HL-60 (cell line): ENCODE measurements around the gene CDH5.
"Not testable (repeated sequence)": the region's sequence is repeated elsewhere in the genome, so short reads cannot be mapped to it uniquely, and the experiment has no call there.

ENCODE experiments used
- DNase-seq, 2 experiments: peaks; one replicate each; pipeline ENCODE4 v3.0.0-alpha.2; 2010 to 2020; ENCODE audit warnings: low read depth in 1 of 2, low spot score in 1 of 2
- H3K27ac ChIP-seq: fragments of 250-450 bp; sonication (Bioruptor Pico); replicated peaks from 2 replicates; pipeline ENCODE4 v1.5.1; 2020; ENCODE audit warnings: mild to moderate bottlenecking, moderate library complexity
- H3K27me3 ChIP-seq: fragments of 250-450 bp; sonication (Bioruptor Pico); 2 replicates; pipeline ENCODE4 v1.5.1; 2021; ENCODE audit warnings: mild to moderate bottlenecking, moderate library complexity; ENCODE audit not compliant: insufficient read depth, poor library complexity, severe bottlenecking
- H3K4me3 ChIP-seq: replicated peaks from 2 replicates; pipeline ENCODE4 v1.5.1; 2011; ENCODE audit warnings: mild to moderate bottlenecking, control low read depth, low read length; ENCODE audit not compliant: insufficient read depth
- CTCF ChIP-seq: IDR thresholded peaks from one replicate; pipeline ENCODE4 v1.5.1; 2011; ENCODE audit warnings: low read length, control low read depth, inconsistent platforms; ENCODE audit not compliant: insufficient read depth
- GABPA ChIP-seq: IDR thresholded peaks from 2 replicates; pipeline ENCODE4 v1.6.1; 2012; ENCODE audit warnings: low read depth
- POLR2AphosphoS5 ChIP-seq: IDR thresholded peaks from 2 replicates; pipeline ENCODE4 v1.6.1; 2012; ENCODE audit warnings: low read depth
- REST ChIP-seq: IDR thresholded peaks from 2 replicates; pipeline ENCODE4 v1.6.1; 2012; ENCODE audit warnings: low read depth; ENCODE audit not compliant: insufficient replicate concordance
- SPI1 ChIP-seq: IDR thresholded peaks from 2 replicates; pipeline ENCODE4 v1.6.1; 2012; ENCODE audit warnings: low read depth, mild to moderate bottlenecking, borderline replicate concordance

Gene CDH5

GRCh38 chr16:66444049-66444481 is 77.6 kb downstream of the CDH5 start:
- H3K27me3 ChIP-seq: peaks cover 2% of the 10 kb centered on the region
- TF ChIP-seq REST (no peak), SPI1 (no peak), GABPA (no peak)
- H3K27ac ChIP-seq: no peak overlapping the region
- DNase-seq: no peak
- no peak overlapping the region for H3K4me3 ChIP-seq

GRCh38 chr16:66446737-66447136 is 80.2 kb downstream of the CDH5 start:
- TF ChIP-seq SPI1 (no peak), CTCF (no peak), REST (no peak), GABPA (no peak), POLR2AphosphoS5 (no peak)
- no peak overlapping the region for H3K27ac ChIP-seq
- no peaks in the 10 kb centered on the region for H3K27me3 ChIP-seq
- no peak for DNase-seq
- no peak overlapping the region for H3K4me3 ChIP-seq

- Histone ChIP-seq H3K27ac (no peak overlapping the region), H3K27me3 (no peaks in the 10 kb centered on the region), H3K4me3 (no peak overlapping the region)
- DNase-seq: no peak
- TF ChIP-seq SPI1 (no peak), GABPA (no peak), POLR2AphosphoS5 (no peak), CTCF (no peak), REST (no peak)
These were observed 81.0 kb downstream of the CDH5 start for GRCh38 chr16:66447491-66447890.

GRCh38 chr16:66451548-66451947 is 85.1 kb downstream of the CDH5 start:
- Histone ChIP-seq H3K27ac (no peak overlapping the region), H3K27me3 (no peaks in the 10 kb centered on the region), H3K4me3 (no peak overlapping the region)
- DNase-seq: no peak
- TF ChIP-seq POLR2AphosphoS5 (no peak), REST (no peak), SPI1 (no peak), CTCF (no peak), GABPA (no peak)

- not testable (repeated sequence) for H3K27me3 ChIP-seq, H3K27ac ChIP-seq, H3K4me3 ChIP-seq, DNase-seq
These were observed 86.7 kb downstream of the CDH5 start for GRCh38 chr16:66453230-66453629.
